ENCODE measurements around the gene ASNSD1. TPM values are rescaled to one million over a fixed set of nuclear protein-coding genes. Genes with fewer than 3 reads are reported as not detected.

ASNSD1 gene
- total and polyA plus RNA-seq, 9 of the 15 experiments (the other 6 are each of a cell fraction or from before 2014, with no cell fraction given) = 23.9 to 56.4 (median 38.3) TPM

DNA sequence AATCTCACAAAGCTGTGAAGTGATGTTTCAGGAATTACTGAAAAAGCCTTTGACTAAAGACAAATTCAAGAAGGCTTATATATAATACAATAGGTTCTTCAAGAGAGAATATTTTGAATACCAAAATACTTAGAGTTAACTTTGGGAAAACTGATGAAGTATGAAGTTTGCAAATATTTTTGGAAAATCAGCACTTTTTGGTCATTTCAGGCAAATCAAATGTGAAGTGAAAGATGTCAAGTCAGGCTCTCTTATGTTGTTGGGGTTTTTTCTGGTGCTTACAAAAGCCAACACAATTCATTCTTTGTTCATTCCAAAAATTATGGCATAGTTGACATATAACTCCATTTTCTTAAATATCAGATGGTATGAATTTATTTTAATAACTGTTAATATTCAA lies 14.7 kb upstream of the ASNSD1 start:
- Histone ChIP-seq H3K36me3 (ENCODE audit: control insufficient read depth, insufficient read depth, low read length) (no peaks in the 10 kb centered on the region), H3K9me1 (ENCODE audit: control insufficient read depth, insufficient read depth, low read length) (no peaks in the 10 kb centered on the region), H3K4me3 (no peak overlapping the region), H3K9ac (ENCODE audit: insufficient read depth in 1 of 2, low read depth in 2 of 2, low read length in 2 of 2) (no peak overlapping the region), H3K9me3 (replicated peaks; ENCODE audit: control insufficient read depth, insufficient read depth, low read depth, low read length) (no peaks in the 10 kb centered on the region; the same call in 1 of the 2 replicates), H3K27me3 (ENCODE audit: control insufficient read depth in 2 of 2, insufficient read depth in 2 of 2, low read length in 2 of 2) (no peaks in the 10 kb centered on the region), H3K27ac (ENCODE audit: extremely low read depth, low read depth, low read length) (no peak overlapping the region), H4K20me1 (replicated peaks; ENCODE audit: control insufficient read depth, insufficient read depth, low read length) (no peaks in the 10 kb centered on the region), H3K4me2 (ENCODE audit: insufficient read depth, low read length) (no peak overlapping the region), H2AFZ (ENCODE audit: low read depth, low read length) (no peak overlapping the region), H3K79me2 (ENCODE audit: control insufficient read depth, insufficient read depth, low read length) (no peaks in the 10 kb centered on the region), H3K4me1 (replicated peaks in 1 of 2; ENCODE audit: control insufficient read depth in 2 of 2, insufficient read depth in 2 of 2, low read length in 2 of 2) (no peaks in the 10 kb centered on the region; a peak in 1 of 5 replicates)
- intact Hi-C loops (cut with micrococcal nuclease) (no loop called here), in situ Hi-C loops (cut with MboI) (no loop called here)
- BruUV-seq (replicated peaks) = no TSS peak
- no peak for ATAC-seq
- DNase-seq (ENCODE audit: extremely low read depth in 1 of 4, low spot score in 3 of 4) = no peak
- ChIA-PET CTCF (ENCODE audit: low intra/inter-chr PET ratio) (no interaction called here), POLR2A (no interaction called here)
- TF ChIP-seq FOSL1 (tag; conservative IDR thresholded peaks at IDR 0.05) (no peak), NR1H2 (CRISPR knock-in tag; IDR thresholded peaks at IDR 0.05) (no peak), GABPA (tag; conservative IDR thresholded peaks at IDR 0.05; ENCODE audit: low read depth) (no peak), STAG1 (CRISPR knock-in tag; IDR thresholded peaks at IDR 0.05; ENCODE audit: borderline replicate concordance) (no peak), ZNF184 (CRISPR knock-in tag; IDR thresholded peaks at IDR 0.05) (no peak), NRF1 (conservative IDR thresholded peaks at IDR 0.05 in 1 of 2, IDR thresholded peaks at IDR 0.05 in 1 of 2) (no peak), MBD2 (IDR thresholded peaks at IDR 0.05; ENCODE audit: borderline replicate concordance, low read depth) (no peak), ZNF75A (CRISPR knock-in tag; IDR thresholded peaks at IDR 0.05) (no peak), XRCC4 (IDR thresholded peaks at IDR 0.05; ENCODE audit: extremely low read depth, insufficient read depth, insufficient read length) (no peak), C11orf30 (IDR thresholded peaks at IDR 0.05; ENCODE audit: low read depth) (0 out of 2 replicates have a peak, but pooled peaks have one; percentile 25), MAFF (IDR thresholded peaks at IDR 0.05; ENCODE audit: low read length) (no peak), ZNF316 (IDR thresholded peaks at IDR 0.05) (peak; percentile 32; the same call in 1 of the 2 replicates), HNRNPK (IDR thresholded peaks at IDR 0.05; ENCODE audit: low read depth, low read length, poor library complexity, severe bottlenecking) (no peak)
- FAIRE-seq = no peak
